ENCODE data around the gene SSH3.

GRCh38 chr11:67345247-67345919 lies 42.1 kb downstream of the SSH3 start:
- TF ChIP-seq, protein P1, sequence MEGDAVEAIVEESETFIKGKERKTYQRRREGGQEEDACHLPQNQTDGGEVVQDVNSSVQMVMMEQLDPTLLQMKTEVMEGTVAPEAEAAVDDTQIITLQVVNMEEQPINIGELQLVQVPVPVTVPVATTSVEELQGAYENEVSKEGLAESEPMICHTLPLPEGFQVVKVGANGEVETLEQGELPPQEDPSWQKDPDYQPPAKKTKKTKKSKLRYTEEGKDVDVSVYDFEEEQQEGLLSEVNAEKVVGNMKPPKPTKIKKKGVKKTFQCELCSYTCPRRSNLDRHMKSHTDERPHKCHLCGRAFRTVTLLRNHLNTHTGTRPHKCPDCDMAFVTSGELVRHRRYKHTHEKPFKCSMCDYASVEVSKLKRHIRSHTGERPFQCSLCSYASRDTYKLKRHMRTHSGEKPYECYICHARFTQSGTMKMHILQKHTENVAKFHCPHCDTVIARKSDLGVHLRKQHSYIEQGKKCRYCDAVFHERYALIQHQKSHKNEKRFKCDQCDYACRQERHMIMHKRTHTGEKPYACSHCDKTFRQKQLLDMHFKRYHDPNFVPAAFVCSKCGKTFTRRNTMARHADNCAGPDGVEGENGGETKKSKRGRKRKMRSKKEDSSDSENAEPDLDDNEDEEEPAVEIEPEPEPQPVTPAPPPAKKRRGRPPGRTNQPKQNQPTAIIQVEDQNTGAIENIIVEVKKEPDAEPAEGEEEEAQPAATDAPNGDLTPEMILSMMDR (IDR thresholded peaks at IDR 0.05), result no peak
- peak in 2 of 3 donors; percentile 29 to 31 for TF ChIP-seq POLR2A (IDR thresholded peaks at IDR 0.05)
